ENCODE measurements around the gene MYO18B. TPM values are rescaled to one million over a fixed set of nuclear protein-coding genes. Genes with fewer than 3 reads are reported as not detected.

The MYO18B gene
- total and polyA plus RNA-seq, 2 of the 8 experiments (the other 6 are each of a cell fraction or from before 2014, with no cell fraction given) = 0.62 to 0.78 TPM

- no peak overlapping the region for H3K14ac ChIP-seq (ENCODE audit: insufficient read length)
- peaks cover 0 to 2% (median 0%) of the 10 kb centered on the region in 4 experiments; a peak in 1 of 7 replicates for H3K4me1 ChIP-seq (replicated peaks in 1 of 4; ENCODE audit: control insufficient read depth in 3 of 4, insufficient read depth in 4 of 4, low read length in 3 of 4)
- H3K23me2 ChIP-seq (ENCODE audit: low read depth, low read length) = no peaks in the 10 kb centered on the region
- H3K9me3 ChIP-seq (ENCODE audit: insufficient read depth in 2 of 2, low read depth in 1 of 2, low read length in 1 of 2) = no peaks in the 10 kb centered on the region
- no peaks in the 10 kb centered on the region for H3K79me2 ChIP-seq (ENCODE audit: control insufficient read depth in 1 of 2, insufficient read depth in 2 of 2, low read length in 2 of 2)
- DNase-seq (ENCODE audit: low read depth in 1 of 2, low spot score in 2 of 2) (no peak), FAIRE-seq (no peak)
- H3K27ac ChIP-seq (ENCODE audit: low read depth, low read length) = no peak overlapping the region
- H4K20me1 ChIP-seq (replicated peaks in 1 of 2; ENCODE audit: control insufficient read depth in 1 of 2, insufficient read depth in 2 of 2, low read length in 2 of 2) = no peaks in the 10 kb centered on the region
- no peak overlapping the region for H3K4ac ChIP-seq (replicated peaks; ENCODE audit: insufficient read length, low read depth, low read length)
- 76% methylated on average over 4 of the region's 4 CpGs; no CpG with 5 or more reads in 1 of the 2 experiments for WGBS, 2 experiments (ENCODE audit: extremely low coverage in 1 of 2, insufficient coverage in 1 of 2, insufficient read length in 1 of 2, insufficient replicate concordance in 2 of 2, low coverage in 1 of 2, low lambda C conversion rate in 2 of 2, missing lambda C conversion rate in 1 of 2)
- H3K36me3 ChIP-seq (ENCODE audit: control insufficient read depth in 2 of 4, insufficient read depth in 4 of 4, low read length in 3 of 4) = no peaks in the 10 kb centered on the region
- H3K23ac ChIP-seq (ENCODE audit: insufficient read length) = no peak overlapping the region
- H2BK5ac ChIP-seq (ENCODE audit: low read depth, low read length) = no peak overlapping the region
- H4K91ac ChIP-seq (replicated peaks; ENCODE audit: insufficient read length, low read length) = no peak overlapping the region
- no peak overlapping the region for H2AK5ac ChIP-seq (ENCODE audit: low read depth, low read length)
- no peaks in the 10 kb centered on the region for H3K79me1 ChIP-seq (ENCODE audit: low read depth, low read length)
- no peak overlapping the region for H3K18ac ChIP-seq (ENCODE audit: extremely low read depth, low read length)
- H4K8ac ChIP-seq (ENCODE audit: extremely low read depth, insufficient read depth, low read length) = no peak overlapping the region
- no peak overlapping the region for H2BK20ac ChIP-seq (ENCODE audit: low read length)
- no peak overlapping the region for H3K4me2 ChIP-seq (ENCODE audit: insufficient read depth in 1 of 2, low read depth in 2 of 2, low read length in 2 of 2)
- H2BK12ac ChIP-seq (ENCODE audit: low read depth, low read length) = no peak overlapping the region
- POLR2A ChIA-PET (ENCODE audit: partially characterized antibody) = no interaction called here
- H2AFZ ChIP-seq (ENCODE audit: low read length) = no peak overlapping the region
- CTCF ChIA-PET (ENCODE audit: partially characterized antibody) = interaction anchor here (1.0 to 1.6 kb wide), 2 partner anchors 117 to 151 kb away, joined by 3 to 4 read pairs; no protein-coding TSS in a partner anchor
- no peak overlapping the region for H2BK15ac ChIP-seq (ENCODE audit: low read length)
- H4K5ac ChIP-seq (ENCODE audit: insufficient read length, low read depth, low read length) = no peak overlapping the region
- H3K4me3 ChIP-seq (ENCODE audit: extremely low read depth in 1 of 4, insufficient read depth in 2 of 4, low read depth in 3 of 4, low read length in 4 of 4) = no peak overlapping the region
- no peak overlapping the region for H3K9ac ChIP-seq (replicated peaks in 1 of 4; ENCODE audit: extremely low read depth in 1 of 4, low read depth in 3 of 4, low read length in 3 of 4)
- no peaks in the 10 kb centered on the region; a peak in 2 of 7 replicates for H3K27me3 ChIP-seq (replicated peaks in 1 of 4; ENCODE audit: control insufficient read depth in 3 of 4, extremely low read depth in 1 of 4, insufficient read depth in 3 of 4, low read length in 3 of 4)
- H3K56ac ChIP-seq (replicated peaks; ENCODE audit: insufficient read length, low read depth, low read length) = no peak overlapping the region
- no peak for TF ChIP-seq BACH1 (IDR thresholded peaks at IDR 0.05; ENCODE audit: low read length)
- TF ChIP-seq MAFK (IDR thresholded peaks at IDR 0.05; ENCODE audit: low read depth, low read length) = no peak
- TF ChIP-seq EZH2 (IDR thresholded peaks at IDR 0.05; ENCODE audit: low read depth, low read length, severe bottlenecking) = no peak
- no peak for TF ChIP-seq TEAD4 (IDR thresholded peaks at IDR 0.05; ENCODE audit: low read depth, low read length)
- no peak overlapping the region for H2BK120ac ChIP-seq (replicated peaks; ENCODE audit: low read depth, low read length)
Observed at GRCh38 chr22:26053737-26054316, 311.8 kb downstream of the MYO18B start.
